Fibroblast of skin of left biceps (primary cell): ENCODE measurements around the gene DLST.

ENCODE experiments used
- DNase-seq, 2 experiments: peaks; one replicate each; pipeline ENCODE4 v3.0.0-alpha.2; 2013; ENCODE audit warnings: low read depth in 2 of 2

DLST gene

GRCh38 chr14:74896400-74896799 is 14.7 kb downstream of the DLST start:
- DNase-seq = no peak

GRCh38 chr14:74897642-74898041 is 15.9 kb downstream of the DLST start:
- DNase-seq = no peak

- no peak for DNase-seq
Measured at GRCh38 chr14:74898083-74898482, 16.4 kb downstream of the DLST start.

GRCh38 chr14:74898694-74899093 is 17.0 kb downstream of the DLST start:
- no peak for DNase-seq

- no peak for DNase-seq
Measured at GRCh38 chr14:74902941-74903705, 21.4 kb downstream of the DLST start.

- DNase-seq = no peak
Measured at GRCh38 chr14:74904635-74905503, 23.2 kb downstream of the DLST start.

GRCh38 chr14:74905595-74906142 is 24.0 kb downstream of the DLST start:
- DNase-seq = peak in 1 of 2 experiments; percentile 12

GRCh38 chr14:74906925-74907521 is 25.3 kb downstream of the DLST start:
- DNase-seq = no peak

GRCh38 chr14:74907744-74908143 is 26.0 kb downstream of the DLST start:
- no peak for DNase-seq

GRCh38 chr14:74908861-74909341 is 27.2 kb downstream of the DLST start:
- no peak for DNase-seq

- DNase-seq = no peak
Measured at GRCh38 chr14:74909501-74909900, 27.8 kb downstream of the DLST start.

- no peak for DNase-seq
Measured at GRCh38 chr14:74909911-74910310, 28.2 kb downstream of the DLST start.

- no peak for DNase-seq
Measured at GRCh38 chr14:74910556-74910955, 28.8 kb downstream of the DLST start.

GRCh38 chr14:74911221-74911620 is 29.5 kb downstream of the DLST start:
- DNase-seq = no peak

GRCh38 chr14:74911704-74912103 is 30.0 kb downstream of the DLST start:
- DNase-seq = no peak

GRCh38 chr14:74912111-74912510 is 30.4 kb downstream of the DLST start:
- no peak for DNase-seq

GRCh38 chr14:74912801-74913200 is 31.1 kb downstream of the DLST start:
- no peak for DNase-seq

GRCh38 chr14:74913393-74913910 is 31.7 kb downstream of the DLST start:
- DNase-seq = no peak

GRCh38 chr14:74913986-74914573 is 32.4 kb downstream of the DLST start:
- DNase-seq = peak; percentile 25 to 34

- DNase-seq = no peak
Measured at GRCh38 chr14:74915426-74915825, 33.7 kb downstream of the DLST start.

GRCh38 chr14:74915826-74916225 is 34.1 kb downstream of the DLST start:
- no peak for DNase-seq

GRCh38 chr14:74917178-74917543 is 35.4 kb downstream of the DLST start:
- DNase-seq = no peak
